GM21576 (cell line): ENCODE measurements around the gene TRDMT1.
A peak's percentile ranks its signal among the peaks of the same experiment; 100 is the strongest.

Experiments
- ATAC-seq: cut with Tn5 transposase; IDR thresholded peaks from one replicate; pipeline ENCODE4 v1.9.1; 2021; ENCODE audit warnings: mild to moderate bottlenecking, moderate library complexity; ENCODE audit not compliant: unreplicated experiment

The TRDMT1 gene, protein sequence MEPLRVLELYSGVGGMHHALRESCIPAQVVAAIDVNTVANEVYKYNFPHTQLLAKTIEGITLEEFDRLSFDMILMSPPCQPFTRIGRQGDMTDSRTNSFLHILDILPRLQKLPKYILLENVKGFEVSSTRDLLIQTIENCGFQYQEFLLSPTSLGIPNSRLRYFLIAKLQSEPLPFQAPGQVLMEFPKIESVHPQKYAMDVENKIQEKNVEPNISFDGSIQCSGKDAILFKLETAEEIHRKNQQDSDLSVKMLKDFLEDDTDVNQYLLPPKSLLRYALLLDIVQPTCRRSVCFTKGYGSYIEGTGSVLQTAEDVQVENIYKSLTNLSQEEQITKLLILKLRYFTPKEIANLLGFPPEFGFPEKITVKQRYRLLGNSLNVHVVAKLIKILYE

GRCh38 chr10:17200912-17201793 lies at the start of gene TRDMT1:
Gene TRDMT1, minus strand, starts transcription at chr10:17201672. Its CDS starts 38 bp downstream, at chr10:17201634.
- ATAC-seq = peak; percentile 94

DNA sequence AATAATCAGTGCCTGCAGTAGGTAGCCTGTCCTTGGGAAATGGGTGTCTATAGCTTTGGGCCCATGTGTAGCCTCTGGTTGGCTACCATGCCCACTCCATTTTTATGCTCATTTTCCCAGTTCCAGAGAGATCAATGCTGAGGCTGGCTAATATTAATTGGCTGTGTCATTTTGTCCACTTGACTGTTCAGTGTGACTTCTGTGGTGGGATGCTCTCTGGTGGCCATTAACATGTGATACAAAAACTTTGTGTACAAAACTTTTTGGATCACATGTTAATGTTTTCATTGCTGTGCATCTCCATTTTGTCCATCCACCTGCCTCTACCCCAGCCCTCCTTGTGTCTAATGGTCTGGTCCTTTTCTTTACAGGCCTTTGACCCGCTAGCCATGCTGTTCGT lies 49.3 kb upstream of the TRDMT1 start:
- ATAC-seq = no peak

DNA sequence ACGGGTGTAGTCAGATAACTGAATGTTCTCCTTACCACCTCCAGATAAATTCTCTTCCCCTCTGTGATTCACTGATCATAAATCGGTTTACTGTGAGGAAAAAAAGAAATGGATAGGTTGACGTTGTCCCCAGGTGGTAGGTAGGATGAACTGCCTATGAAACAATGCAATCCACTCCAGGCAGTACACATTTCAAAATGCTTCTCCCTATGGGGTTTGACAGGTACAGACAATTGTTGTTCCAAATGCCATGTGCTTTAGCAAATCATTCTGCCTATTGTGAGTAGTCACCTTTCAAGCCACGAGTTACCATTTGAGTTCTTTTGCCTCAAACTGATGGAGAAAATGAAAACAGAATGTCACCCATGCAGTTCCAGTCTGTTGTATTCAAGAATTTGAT lies 48.3 kb upstream of the TRDMT1 start:
- ATAC-seq = no peak

GRCh38 chr10:17248964-17249363 lies 47.5 kb upstream of the TRDMT1 start:
- ATAC-seq = no peak

DNA sequence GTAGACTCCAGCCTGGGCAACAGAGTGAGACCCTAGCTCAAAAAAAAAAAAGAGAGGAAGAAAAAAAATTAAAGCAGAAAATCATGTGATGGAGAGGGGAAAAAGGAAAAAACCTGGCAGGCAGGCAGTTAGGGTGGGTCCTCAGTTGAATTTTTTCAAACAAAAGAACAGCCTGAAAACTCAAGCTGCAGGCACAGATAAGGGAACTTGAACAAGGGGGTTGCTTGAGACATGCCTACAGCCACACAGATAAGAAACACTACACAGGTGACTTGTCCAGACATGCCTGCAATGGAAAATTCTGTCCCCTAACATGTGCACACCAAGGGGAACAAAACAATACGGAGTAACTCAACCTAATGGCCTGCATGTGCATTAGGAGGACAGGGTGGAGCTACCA lies 45.7 kb upstream of the TRDMT1 start:
- no peak for ATAC-seq

- no peak for ATAC-seq
Measured at GRCh38 chr10:17244700-17245365, 43.4 kb upstream of the TRDMT1 start.

GRCh38 chr10:17241611-17242333 lies 40.3 kb upstream of the TRDMT1 start:
- no peak for ATAC-seq

GRCh38 chr10:17240616-17241015 lies 39.1 kb upstream of the TRDMT1 start:
- ATAC-seq = no peak

DNA sequence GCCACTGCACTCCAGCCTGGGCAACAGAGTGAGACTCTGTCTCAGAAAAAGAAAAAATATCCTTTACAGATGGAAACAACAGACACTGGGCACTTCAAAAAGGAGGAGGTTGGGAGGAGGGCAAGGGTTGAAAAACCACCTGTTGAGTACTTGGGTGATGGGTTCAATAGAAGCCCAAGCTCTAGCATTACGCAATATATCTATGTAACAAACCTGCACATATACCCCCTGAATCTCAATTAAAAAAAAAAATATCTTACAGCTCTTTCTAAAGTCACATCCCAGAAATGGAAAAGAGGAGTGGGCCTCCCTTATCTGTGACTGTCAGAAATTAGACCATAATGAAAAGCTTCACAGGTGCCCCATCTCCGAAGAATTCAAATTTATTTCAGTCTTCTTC lies 38.6 kb upstream of the TRDMT1 start:
- no peak for ATAC-seq

GRCh38 chr10:17239345-17240085 lies 38.0 kb upstream of the TRDMT1 start:
- no peak for ATAC-seq

DNA sequence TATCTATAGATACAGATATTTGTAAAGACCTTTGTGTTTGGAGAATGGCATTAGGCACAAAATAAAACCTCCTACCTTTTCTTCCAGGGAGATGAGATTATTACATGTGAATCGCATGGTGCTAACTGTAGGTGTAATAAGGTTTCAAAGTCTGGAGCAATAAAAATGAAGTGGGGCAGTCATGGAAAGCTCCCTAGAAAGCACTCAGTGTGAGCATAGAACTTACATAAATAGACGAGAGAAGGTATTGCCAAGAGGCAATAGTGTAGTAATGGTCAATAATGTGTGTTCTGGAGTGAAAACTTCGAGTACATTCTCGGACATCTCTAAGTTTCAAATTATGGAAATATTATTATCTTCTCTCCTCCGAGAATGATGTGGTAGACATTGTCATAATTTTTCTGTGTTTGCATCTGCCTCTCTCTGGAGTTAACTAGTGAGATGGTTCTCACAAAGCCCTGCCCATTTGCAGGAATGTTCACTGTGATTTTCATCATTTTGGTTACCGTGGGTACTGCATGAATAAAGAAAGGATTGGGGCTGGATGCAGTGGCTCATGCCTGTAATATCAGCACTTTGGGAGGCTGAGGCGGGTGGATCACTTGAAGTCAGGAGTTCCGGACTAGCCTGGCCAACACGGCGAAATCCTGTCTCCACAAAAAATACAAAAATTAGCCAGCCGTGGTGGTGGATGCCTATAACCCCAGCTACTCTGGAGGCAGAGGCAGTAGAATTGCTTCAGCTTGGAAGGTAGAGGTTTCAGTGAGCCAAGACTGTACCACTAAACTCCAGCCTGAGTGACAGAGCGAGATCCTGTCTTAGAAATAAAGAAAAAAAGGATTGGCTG lies 37.2 kb upstream of the TRDMT1 start:
- ATAC-seq = no peak

GRCh38 chr10:17237915-17238444 lies 36.5 kb upstream of the TRDMT1 start:
- ATAC-seq = no peak

- no peak for ATAC-seq
Measured at GRCh38 chr10:17237149-17237527, 35.7 kb upstream of the TRDMT1 start.

DNA sequence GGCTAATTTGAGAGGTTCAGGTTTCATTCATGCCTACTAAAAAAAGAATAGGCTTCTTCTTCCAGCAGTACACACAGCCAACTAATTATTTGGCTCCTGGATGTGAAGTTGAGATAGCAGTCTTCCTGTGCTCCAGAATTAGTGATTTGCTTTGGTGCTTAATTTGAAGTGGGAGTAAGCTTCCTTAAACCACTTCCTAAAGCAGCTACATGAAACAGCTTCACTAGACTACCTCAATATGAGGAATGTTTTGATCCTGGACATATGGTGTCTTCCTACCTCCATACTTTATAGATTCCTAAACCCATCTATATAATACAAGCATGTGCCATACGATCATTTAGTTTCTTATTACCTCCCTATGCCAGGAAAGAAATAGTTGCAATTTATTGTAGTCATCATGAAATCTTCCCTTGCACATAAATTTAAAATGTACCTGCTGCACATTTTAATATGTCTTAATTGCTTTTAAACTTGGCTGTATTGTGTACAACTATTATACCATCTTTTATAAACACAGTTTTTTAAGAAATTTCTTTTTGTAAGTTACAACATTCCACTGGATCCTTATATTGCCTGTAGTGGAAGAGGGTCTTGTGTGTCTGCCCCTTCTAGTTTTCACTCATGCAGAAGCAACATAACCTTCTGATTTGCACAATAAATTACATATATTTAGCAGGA lies 35.1 kb upstream of the TRDMT1 start:
- no peak for ATAC-seq

- no peak for ATAC-seq
Measured at GRCh38 chr10:17235136-17235535, 33.7 kb upstream of the TRDMT1 start.

- ATAC-seq = no peak
Measured at GRCh38 chr10:17234431-17234945, 33.0 kb upstream of the TRDMT1 start.

- ATAC-seq = no peak
Measured at GRCh38 chr10:17233286-17233991, 32.0 kb upstream of the TRDMT1 start.
